ENCODE measurements around the gene PHF20.
"Not testable (repeated sequence)": the region's sequence is repeated elsewhere in the genome, so short reads cannot be mapped to it uniquely, and the experiment has no call there.

The PHF20 gene

GRCh38 chr20:35837577-35838195 is 65.9 kb downstream of the PHF20 start:
- H3K9me3 ChIP-seq (ENCODE audit: control insufficient read depth in 2 of 2, low read length in 2 of 2), result no peaks in the 10 kb centered on the region
- H3K4me3 ChIP-seq (ENCODE audit: low read length in 2 of 2), result no peak overlapping the region
- H3K27ac ChIP-seq (ENCODE audit: low read depth in 2 of 2, low read length in 2 of 2), result no peak overlapping the region
- no peaks in the 10 kb centered on the region for H3K27me3 ChIP-seq (ENCODE audit: control insufficient read depth in 2 of 2, insufficient read depth in 2 of 2, low read length in 2 of 2)
- H3K36me3 ChIP-seq (ENCODE audit: control insufficient read depth in 2 of 2, insufficient read depth in 2 of 2, low read length in 2 of 2), result peaks cover 4 to 5% of the 10 kb centered on the region in 2 donors
- no peaks in the 10 kb centered on the region for H3K4me1 ChIP-seq (ENCODE audit: control insufficient read depth in 2 of 2, insufficient read depth in 2 of 2, low read length in 2 of 2)
- H3K9ac ChIP-seq (ENCODE audit: low read depth in 1 of 2, low read length in 2 of 2), result no peak overlapping the region

- Histone ChIP-seq H3K36me3 (ENCODE audit: control insufficient read depth in 2 of 2, insufficient read depth in 2 of 2, low read length in 2 of 2) (peaks cover 8 to 9% of the 10 kb centered on the region in 2 donors), H3K27ac (ENCODE audit: low read depth in 2 of 2, low read length in 2 of 2) (no peak overlapping the region), H3K4me1 (ENCODE audit: control insufficient read depth in 2 of 2, insufficient read depth in 2 of 2, low read length in 2 of 2) (no peaks in the 10 kb centered on the region), H3K27me3 (ENCODE audit: control insufficient read depth in 2 of 2, insufficient read depth in 2 of 2, low read length in 2 of 2) (no peaks in the 10 kb centered on the region), H3K4me3 (ENCODE audit: low read length in 2 of 2) (no peak overlapping the region), H3K9me3 (ENCODE audit: control insufficient read depth in 2 of 2, low read length in 2 of 2) (no peaks in the 10 kb centered on the region), H3K9ac (ENCODE audit: low read depth in 1 of 2, low read length in 2 of 2) (no peak overlapping the region)
These were observed 66.4 kb downstream of the PHF20 start for GRCh38 chr20:35838205-35838604.

- H3K27ac ChIP-seq (ENCODE audit: low read depth in 2 of 2, low read length in 2 of 2), result no peak overlapping the region
These were observed 68.1 kb downstream of the PHF20 start for GRCh38 chr20:35839904-35840303.

GRCh38 chr20:35840421-35840820 is 68.6 kb downstream of the PHF20 start:
- H3K4me3 ChIP-seq (ENCODE audit: low read length in 2 of 2), result no peak overlapping the region
- no peaks in the 10 kb centered on the region for H3K27me3 ChIP-seq (ENCODE audit: control insufficient read depth in 2 of 2, insufficient read depth in 2 of 2, low read length in 2 of 2)
- no peak overlapping the region for H3K9ac ChIP-seq (ENCODE audit: low read depth in 1 of 2, low read length in 2 of 2)
- H3K36me3 ChIP-seq (ENCODE audit: control insufficient read depth in 2 of 2, insufficient read depth in 2 of 2, low read length in 2 of 2), result peaks cover 15 to 21% of the 10 kb centered on the region in 2 donors
- H3K27ac ChIP-seq (ENCODE audit: low read depth in 2 of 2, low read length in 2 of 2), result no peak overlapping the region
- H3K4me1 ChIP-seq (ENCODE audit: control insufficient read depth in 2 of 2, insufficient read depth in 2 of 2, low read length in 2 of 2), result no peaks in the 10 kb centered on the region
- H3K9me3 ChIP-seq (ENCODE audit: control insufficient read depth in 2 of 2, low read length in 2 of 2), result no peaks in the 10 kb centered on the region

More at GRCh38 chr20:35839904-35840303, 68.1 kb downstream of the PHF20 start:
- H3K4me1 ChIP-seq (ENCODE audit: control insufficient read depth in 2 of 2, insufficient read depth in 2 of 2, low read length in 2 of 2), result no peaks in the 10 kb centered on the region
- H3K27me3 ChIP-seq (ENCODE audit: control insufficient read depth in 2 of 2, insufficient read depth in 2 of 2, low read length in 2 of 2), result no peaks in the 10 kb centered on the region
- H3K4me3 ChIP-seq (ENCODE audit: low read length in 2 of 2), result no peak overlapping the region
- H3K9me3 ChIP-seq (ENCODE audit: control insufficient read depth in 2 of 2, low read length in 2 of 2), result no peaks in the 10 kb centered on the region
- H3K9ac ChIP-seq (ENCODE audit: low read depth in 1 of 2, low read length in 2 of 2), result no peak overlapping the region
- H3K36me3 ChIP-seq (ENCODE audit: control insufficient read depth in 2 of 2, insufficient read depth in 2 of 2, low read length in 2 of 2), result peaks cover 15 to 19% of the 10 kb centered on the region in 2 donors

GRCh38 chr20:35842361-35842760 is 70.5 kb downstream of the PHF20 start:
- Histone ChIP-seq H3K9me3 (ENCODE audit: control insufficient read depth in 2 of 2, low read length in 2 of 2) (no peaks in the 10 kb centered on the region), H3K36me3 (ENCODE audit: control insufficient read depth in 2 of 2, insufficient read depth in 2 of 2, low read length in 2 of 2) (peaks cover 19 to 32% of the 10 kb centered on the region in 2 donors), H3K4me1 (ENCODE audit: control insufficient read depth in 2 of 2, insufficient read depth in 2 of 2, low read length in 2 of 2) (no peaks in the 10 kb centered on the region), H3K27me3 (ENCODE audit: control insufficient read depth in 2 of 2, insufficient read depth in 2 of 2, low read length in 2 of 2) (no peaks in the 10 kb centered on the region), H3K9ac (ENCODE audit: low read depth in 1 of 2, low read length in 2 of 2) (no peak overlapping the region), H3K4me3 (ENCODE audit: low read length in 2 of 2) (no peak overlapping the region), H3K27ac (ENCODE audit: low read depth in 2 of 2, low read length in 2 of 2) (no peak overlapping the region)

- H3K27me3 ChIP-seq (ENCODE audit: control insufficient read depth in 2 of 2, insufficient read depth in 2 of 2, low read length in 2 of 2); H3K4me1 ChIP-seq (ENCODE audit: control insufficient read depth in 2 of 2, insufficient read depth in 2 of 2, low read length in 2 of 2); H3K9ac ChIP-seq (ENCODE audit: low read depth in 1 of 2, low read length in 2 of 2); H3K4me3 ChIP-seq (ENCODE audit: low read length in 2 of 2); H3K9me3 ChIP-seq (ENCODE audit: control insufficient read depth in 2 of 2, low read length in 2 of 2); H3K27ac ChIP-seq (ENCODE audit: low read depth in 2 of 2, low read length in 2 of 2): not testable (repeated sequence)
- peaks cover 19 to 35% of the 10 kb centered on the region in 2 donors for H3K36me3 ChIP-seq (ENCODE audit: control insufficient read depth in 2 of 2, insufficient read depth in 2 of 2, low read length in 2 of 2)
These were observed 72.1 kb downstream of the PHF20 start for GRCh38 chr20:35843894-35844293.

DNA sequence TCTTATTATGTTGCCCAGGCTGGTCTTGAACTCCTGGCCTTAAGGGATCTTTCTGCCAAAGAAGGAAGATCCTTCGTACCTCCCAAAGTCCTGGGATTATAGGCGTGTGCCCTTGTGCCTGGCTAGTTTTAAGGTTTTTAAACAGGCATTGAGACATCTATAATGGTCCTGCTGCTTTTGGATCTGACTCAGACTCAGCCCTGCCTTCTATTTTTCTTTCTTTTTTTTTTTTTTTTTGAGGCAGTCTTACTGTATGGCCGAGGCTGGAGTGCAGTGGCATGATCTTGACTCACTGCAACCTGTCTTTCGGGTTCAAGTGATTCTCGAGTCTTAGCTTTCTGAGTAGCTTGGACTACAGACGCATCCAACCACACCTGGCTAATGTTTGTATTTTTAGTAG is 73.7 kb downstream of the PHF20 start:
- H3K36me3 ChIP-seq (ENCODE audit: control insufficient read depth in 2 of 2, insufficient read depth in 2 of 2, low read length in 2 of 2), result peaks cover 19 to 35% of the 10 kb centered on the region in 2 donors

DNA sequence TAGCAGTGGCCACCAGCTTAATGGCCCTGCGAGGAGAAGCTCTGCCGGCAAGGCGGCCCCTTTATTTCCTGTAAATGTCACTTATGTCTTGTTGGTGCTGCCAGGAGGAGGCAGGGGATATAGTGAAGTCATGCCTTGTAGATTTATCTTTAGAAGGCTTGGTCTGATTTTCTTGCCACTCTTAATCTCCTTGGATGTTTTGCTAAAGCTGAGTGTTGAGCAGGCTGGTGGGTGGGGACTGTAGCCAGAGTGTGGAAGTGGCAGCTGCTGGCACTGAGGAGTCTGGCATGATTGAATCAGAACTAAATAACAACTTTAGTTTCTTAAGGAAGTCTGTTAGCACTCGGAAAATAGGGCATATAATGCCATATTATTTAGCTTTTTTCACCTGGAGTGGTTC is 77.9 kb downstream of the PHF20 start:
- H3K9ac ChIP-seq (ENCODE audit: low read depth in 1 of 2, low read length in 2 of 2), result no peak overlapping the region
- no peak overlapping the region for H3K27ac ChIP-seq (ENCODE audit: low read depth in 2 of 2, low read length in 2 of 2)
- no peak overlapping the region for H3K4me3 ChIP-seq (ENCODE audit: low read length in 2 of 2)
- H3K4me1 ChIP-seq (ENCODE audit: control insufficient read depth in 2 of 2, insufficient read depth in 2 of 2, low read length in 2 of 2), result no peaks in the 10 kb centered on the region
- no peaks in the 10 kb centered on the region for H3K27me3 ChIP-seq (ENCODE audit: control insufficient read depth in 2 of 2, insufficient read depth in 2 of 2, low read length in 2 of 2)
- no peaks in the 10 kb centered on the region for H3K9me3 ChIP-seq (ENCODE audit: control insufficient read depth in 2 of 2, low read length in 2 of 2)
- peaks cover 3 to 30% of the 10 kb centered on the region in 2 donors for H3K36me3 ChIP-seq (ENCODE audit: control insufficient read depth in 2 of 2, insufficient read depth in 2 of 2, low read length in 2 of 2)

More for the DNA sequence above, 73.7 kb downstream of the PHF20 start:
- Histone ChIP-seq H3K9ac (ENCODE audit: low read depth in 1 of 2, low read length in 2 of 2) (no peak overlapping the region), H3K27ac (ENCODE audit: low read depth in 2 of 2, low read length in 2 of 2) (no peak overlapping the region), H3K4me3 (ENCODE audit: low read length in 2 of 2) (no peak overlapping the region), H3K4me1 (ENCODE audit: control insufficient read depth in 2 of 2, insufficient read depth in 2 of 2, low read length in 2 of 2) (no peaks in the 10 kb centered on the region), H3K27me3 (ENCODE audit: control insufficient read depth in 2 of 2, insufficient read depth in 2 of 2, low read length in 2 of 2) (no peaks in the 10 kb centered on the region), H3K9me3 (ENCODE audit: control insufficient read depth in 2 of 2, low read length in 2 of 2) (no peaks in the 10 kb centered on the region)

DNA sequence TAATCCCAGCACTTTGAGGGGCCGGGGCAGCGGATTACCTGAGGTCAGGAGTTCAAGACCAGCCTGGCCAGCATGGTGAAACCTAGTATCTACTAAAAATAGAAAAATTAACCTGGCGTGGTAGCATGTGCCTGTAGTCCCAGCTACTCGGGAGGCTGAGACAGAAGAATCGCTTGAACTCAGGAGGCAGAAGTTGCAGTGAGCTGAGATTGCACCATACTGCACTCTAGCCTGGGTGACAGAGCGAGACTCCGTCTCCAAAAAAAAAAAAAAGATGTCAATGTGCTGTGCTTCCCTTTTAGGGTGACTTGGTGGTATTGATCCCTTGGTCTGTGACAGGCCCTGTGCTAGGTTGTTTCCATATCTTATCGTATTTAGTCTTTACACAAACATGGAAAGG is 79.8 kb downstream of the PHF20 start:
- peaks cover 2 to 22% of the 10 kb centered on the region in 2 donors for H3K36me3 ChIP-seq (ENCODE audit: control insufficient read depth in 2 of 2, insufficient read depth in 2 of 2, low read length in 2 of 2)
- H3K27ac ChIP-seq (ENCODE audit: low read depth in 2 of 2, low read length in 2 of 2); H3K4me1 ChIP-seq (ENCODE audit: control insufficient read depth in 2 of 2, insufficient read depth in 2 of 2, low read length in 2 of 2); H3K4me3 ChIP-seq (ENCODE audit: low read length in 2 of 2); H3K9me3 ChIP-seq (ENCODE audit: control insufficient read depth in 2 of 2, low read length in 2 of 2); H3K9ac ChIP-seq (ENCODE audit: low read depth in 1 of 2, low read length in 2 of 2); H3K27me3 ChIP-seq (ENCODE audit: control insufficient read depth in 2 of 2, insufficient read depth in 2 of 2, low read length in 2 of 2): not testable (repeated sequence)

GRCh38 chr20:35854713-35855348 is 83.0 kb downstream of the PHF20 start:
- Histone ChIP-seq H3K4me1 (ENCODE audit: control insufficient read depth in 2 of 2, insufficient read depth in 2 of 2, low read length in 2 of 2) (no peaks in the 10 kb centered on the region), H3K36me3 (ENCODE audit: control insufficient read depth in 2 of 2, insufficient read depth in 2 of 2, low read length in 2 of 2) (peaks cover 2 to 17% of the 10 kb centered on the region in 2 donors), H3K9me3 (ENCODE audit: control insufficient read depth in 2 of 2, low read length in 2 of 2) (no peaks in the 10 kb centered on the region), H3K27ac (ENCODE audit: low read depth in 2 of 2, low read length in 2 of 2) (no peak overlapping the region), H3K9ac (ENCODE audit: low read depth in 1 of 2, low read length in 2 of 2) (no peak overlapping the region), H3K4me3 (ENCODE audit: low read length in 2 of 2) (no peak overlapping the region), H3K27me3 (ENCODE audit: control insufficient read depth in 2 of 2, insufficient read depth in 2 of 2, low read length in 2 of 2) (no peaks in the 10 kb centered on the region)
